ENCODE results near the gene TNFSF15. TPM values are rescaled to one million over a fixed set of nuclear protein-coding genes. Genes with fewer than 3 reads are reported as not detected.

The TNFSF15 gene
- total and polyA plus RNA-seq, 2 of the 4 experiments (the other 2 are of a cell fraction) = 0.03 to 0.18 TPM

DNA sequence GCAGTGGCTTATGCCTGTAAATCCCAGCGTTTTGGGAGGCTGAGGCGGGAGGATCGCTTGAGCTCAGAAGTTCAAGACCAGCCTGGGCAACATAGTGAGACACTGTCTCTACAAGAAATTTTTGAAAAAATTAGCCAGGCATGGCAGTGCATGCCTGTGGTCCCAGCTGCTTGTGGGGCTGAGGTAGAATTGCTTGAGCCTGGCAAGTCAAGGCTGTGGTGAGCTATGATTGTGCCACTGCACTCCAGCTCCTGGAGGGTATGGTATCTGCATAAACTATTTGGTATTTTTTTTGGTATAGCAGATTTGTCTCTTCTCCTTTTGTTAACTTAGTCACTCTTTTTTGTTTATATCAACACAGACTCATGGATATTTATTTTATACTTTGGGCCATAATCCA is 62.4 kb downstream of the TNFSF15 start (continued):
- TF ChIP-seq MAFK (IDR thresholded peaks at IDR 0.05; ENCODE audit: low read depth, low read length) (no peak), BHLHE40 (IDR thresholded peaks at IDR 0.05; ENCODE audit: low read depth, low read length) (no peak), CEBPB (IDR thresholded peaks at IDR 0.05; ENCODE audit: low read depth, low read length) (no peak)
- TF ChIP-seq, protein P1, sequence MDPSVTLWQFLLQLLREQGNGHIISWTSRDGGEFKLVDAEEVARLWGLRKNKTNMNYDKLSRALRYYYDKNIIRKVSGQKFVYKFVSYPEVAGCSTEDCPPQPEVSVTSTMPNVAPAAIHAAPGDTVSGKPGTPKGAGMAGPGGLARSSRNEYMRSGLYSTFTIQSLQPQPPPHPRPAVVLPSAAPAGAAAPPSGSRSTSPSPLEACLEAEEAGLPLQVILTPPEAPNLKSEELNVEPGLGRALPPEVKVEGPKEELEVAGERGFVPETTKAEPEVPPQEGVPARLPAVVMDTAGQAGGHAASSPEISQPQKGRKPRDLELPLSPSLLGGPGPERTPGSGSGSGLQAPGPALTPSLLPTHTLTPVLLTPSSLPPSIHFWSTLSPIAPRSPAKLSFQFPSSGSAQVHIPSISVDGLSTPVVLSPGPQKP (IDR thresholded peaks at IDR 0.05; ENCODE audit: borderline replicate concordance, low read depth, low read length) = no peak

DNA sequence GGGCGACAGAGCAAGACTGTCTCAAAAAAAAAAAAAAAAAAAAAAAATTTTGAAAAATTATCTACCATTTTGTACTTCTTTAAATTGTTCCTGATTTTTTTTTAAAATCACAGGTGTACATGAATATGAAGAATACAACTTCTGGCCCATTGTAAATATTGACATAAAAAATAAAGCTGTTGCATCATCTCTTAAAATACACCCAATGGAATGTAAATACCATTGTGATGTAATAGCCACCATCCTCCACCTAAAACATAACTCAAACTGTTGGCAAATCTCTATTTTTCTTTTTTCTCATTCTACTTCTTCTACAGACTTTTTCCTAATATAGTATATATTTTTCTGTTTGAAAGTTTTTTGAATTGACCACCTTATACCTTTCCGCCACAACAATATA is 62.9 kb downstream of the TNFSF15 start:
- H3K4ac ChIP-seq (ENCODE audit: low read depth, low read length) = no peak overlapping the region
- in situ Hi-C loops (cut with MboI; ENCODE audit: low sequenced_read_pairs) (no loop called here), intact Hi-C loops (cut with micrococcal nuclease) (no loop called here), dilution Hi-C loops (cut with HindIII; ENCODE audit: low sequenced_read_pairs, unreplicated experiment) (no loop called here)
- H2AFZ ChIP-seq (replicated peaks; ENCODE audit: low read length, poor library complexity) = no peak overlapping the region
- no peak overlapping the region for H3K4me2 ChIP-seq (ENCODE audit: low read depth, low read length)
- no peaks in the 10 kb centered on the region for H4K20me1 ChIP-seq (ENCODE audit: insufficient read depth, low read length)
- no peak overlapping the region for H4K8ac ChIP-seq (ENCODE audit: low read depth in 2 of 2, low read length in 2 of 2)
- H2AK5ac ChIP-seq (ENCODE audit: low read depth, low read length) = no peak overlapping the region
- no peak overlapping the region for H2BK5ac ChIP-seq (ENCODE audit: low read depth, low read length, poor library complexity, severe bottlenecking)
- no TSS peak for BruUV-seq (replicated peaks)
- ATAC-seq (ENCODE audit: low read depth) (no peak), DNase-seq (no peak)
- no peak overlapping the region for H2BK15ac ChIP-seq (ENCODE audit: low read depth, low read length)
- H3K18ac ChIP-seq (ENCODE audit: low read depth, low read length) = no peak overlapping the region
- H3K36me3 ChIP-seq (ENCODE audit: control insufficient read depth, insufficient read depth, low read length) = no peaks in the 10 kb centered on the region
- no peak overlapping the region for H2AK9ac ChIP-seq (replicated peaks; ENCODE audit: low read depth, low read length, poor library complexity)
- H3K79me1 ChIP-seq (ENCODE audit: low read depth in 1 of 2, low read length in 2 of 2) = no peaks in the 10 kb centered on the region
- no peak overlapping the region for H2BK120ac ChIP-seq (ENCODE audit: low read depth, low read length)
- CTCF ChIA-PET = interaction anchor here (0.7 to 1.9 kb wide), 2 partner anchors 62 to 164 kb away, joined by 3 to 7 read pairs; no protein-coding TSS in a partner anchor
- no peak overlapping the region for H3K56ac ChIP-seq (ENCODE audit: extremely low read depth, insufficient read depth, low read length)
- no peak overlapping the region for H3K4me3 ChIP-seq (ENCODE audit: insufficient read depth, low read depth, low read length)
- peaks cover 4% of the 10 kb centered on the region; the same call in 1 of the 2 replicates for H3K9me1 ChIP-seq (ENCODE audit: insufficient read depth, low read length)
- H3K14ac ChIP-seq (replicated peaks; ENCODE audit: low read depth, low read length) = no peak overlapping the region
- no peak overlapping the region for H4K5ac ChIP-seq (ENCODE audit: low read depth, low read length)
- H3K4me1 ChIP-seq (ENCODE audit: control insufficient read depth, insufficient read depth, low read length) = no peaks in the 10 kb centered on the region
- H3K9me3 ChIP-seq (ENCODE audit: control insufficient read depth, insufficient read depth, low read length) = no peaks in the 10 kb centered on the region
- TF ChIP-seq RFX5 (IDR thresholded peaks at IDR 0.05; ENCODE audit: low read depth, low read length) (no peak), CEBPB (IDR thresholded peaks at IDR 0.05; ENCODE audit: low read depth, low read length) (peak; percentile 78), POLR2A (IDR thresholded peaks at IDR 0.05; ENCODE audit: low read depth, low read length) (no peak)
- TF ChIP-seq, protein P2, sequence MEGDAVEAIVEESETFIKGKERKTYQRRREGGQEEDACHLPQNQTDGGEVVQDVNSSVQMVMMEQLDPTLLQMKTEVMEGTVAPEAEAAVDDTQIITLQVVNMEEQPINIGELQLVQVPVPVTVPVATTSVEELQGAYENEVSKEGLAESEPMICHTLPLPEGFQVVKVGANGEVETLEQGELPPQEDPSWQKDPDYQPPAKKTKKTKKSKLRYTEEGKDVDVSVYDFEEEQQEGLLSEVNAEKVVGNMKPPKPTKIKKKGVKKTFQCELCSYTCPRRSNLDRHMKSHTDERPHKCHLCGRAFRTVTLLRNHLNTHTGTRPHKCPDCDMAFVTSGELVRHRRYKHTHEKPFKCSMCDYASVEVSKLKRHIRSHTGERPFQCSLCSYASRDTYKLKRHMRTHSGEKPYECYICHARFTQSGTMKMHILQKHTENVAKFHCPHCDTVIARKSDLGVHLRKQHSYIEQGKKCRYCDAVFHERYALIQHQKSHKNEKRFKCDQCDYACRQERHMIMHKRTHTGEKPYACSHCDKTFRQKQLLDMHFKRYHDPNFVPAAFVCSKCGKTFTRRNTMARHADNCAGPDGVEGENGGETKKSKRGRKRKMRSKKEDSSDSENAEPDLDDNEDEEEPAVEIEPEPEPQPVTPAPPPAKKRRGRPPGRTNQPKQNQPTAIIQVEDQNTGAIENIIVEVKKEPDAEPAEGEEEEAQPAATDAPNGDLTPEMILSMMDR (conservative IDR thresholded peaks at IDR 0.05; ENCODE audit: low read depth, low read length) = no peak
- H3K23ac ChIP-seq (ENCODE audit: low read depth, low read length) = no peak overlapping the region
- no peak overlapping the region for H3K27ac ChIP-seq (ENCODE audit: insufficient read depth, low read length)
- no peak overlapping the region for H2BK20ac ChIP-seq (ENCODE audit: low read depth, low read length)
- POLR2A ChIA-PET (ENCODE audit: unreplicated experiment) = no interaction called here
- no peak overlapping the region for H3K9ac ChIP-seq (ENCODE audit: low read depth, low read length)
- no CpG with 5 or more reads among the region's 2 CpGs for WGBS, 2 experiments (ENCODE audit: extremely low coverage in 2 of 2, insufficient read length in 1 of 2)
- no peak overlapping the region for H4K91ac ChIP-seq (ENCODE audit: insufficient read depth, low read depth, low read length)
- peaks cover 2% of the 10 kb centered on the region; the same call in 1 of the 2 replicates for H3K27me3 ChIP-seq (ENCODE audit: control insufficient read depth, insufficient read depth, low read length)

Data from IMR-90 (cell line).